Dendritic cell treated with granulocyte-macrophage colony-stimulating factor and Interleukin-4, amounts not matched to agents 40 ng/mL and 50 ng/mL, for 4 days (primary cell): Measurements from ENCODE around the gene JAK1.

ENCODE experiments used
- H3K27ac Mint-ChIP-seq: one replicate; pipeline ENCODE4 v1.8.0; 2022; ENCODE audit warnings: mild to moderate bottlenecking, mixed read lengths
- H3K27me3 Mint-ChIP-seq: one replicate; pipeline ENCODE4 v1.8.0; 2022; ENCODE audit warnings: mild to moderate bottlenecking, mixed read lengths
- H3K36me3 Mint-ChIP-seq: one replicate; pipeline ENCODE4 v1.8.0; 2022; ENCODE audit warnings: low read depth, mixed read lengths
- H3K4me1 Mint-ChIP-seq: one replicate; pipeline ENCODE4 v1.8.0; 2022; ENCODE audit warnings: low read depth, mixed read lengths
- H3K4me3 Mint-ChIP-seq: one replicate; pipeline ENCODE4 v1.8.0; 2022; ENCODE audit warnings: mild to moderate bottlenecking, moderate library complexity, mixed read lengths
- H3K9me3 Mint-ChIP-seq: one replicate; pipeline ENCODE4 v1.8.0; 2022; ENCODE audit warnings: mixed read lengths
- intact Hi-C: fragments of 100-400 bp; cut with micrococcal nuclease; formaldehyde crosslinking; loops from one replicate; pipeline ENCODE4 v1.15.0; 2022

The JAK1 gene

GRCh38 chr1:64986903-64987871, 20.8 kb upstream of the JAK1 start:
- intact Hi-C loops = no loop called here
- no peak overlapping the region for H3K27ac Mint-ChIP-seq
- peaks cover 29% of the 10 kb centered on the region for H3K4me1 Mint-ChIP-seq
- H3K27me3 Mint-ChIP-seq = no peaks in the 10 kb centered on the region
- no peaks in the 10 kb centered on the region for H3K9me3 Mint-ChIP-seq
- no peak overlapping the region for H3K4me3 Mint-ChIP-seq
- H3K36me3 Mint-ChIP-seq = no peaks in the 10 kb centered on the region

DNA sequence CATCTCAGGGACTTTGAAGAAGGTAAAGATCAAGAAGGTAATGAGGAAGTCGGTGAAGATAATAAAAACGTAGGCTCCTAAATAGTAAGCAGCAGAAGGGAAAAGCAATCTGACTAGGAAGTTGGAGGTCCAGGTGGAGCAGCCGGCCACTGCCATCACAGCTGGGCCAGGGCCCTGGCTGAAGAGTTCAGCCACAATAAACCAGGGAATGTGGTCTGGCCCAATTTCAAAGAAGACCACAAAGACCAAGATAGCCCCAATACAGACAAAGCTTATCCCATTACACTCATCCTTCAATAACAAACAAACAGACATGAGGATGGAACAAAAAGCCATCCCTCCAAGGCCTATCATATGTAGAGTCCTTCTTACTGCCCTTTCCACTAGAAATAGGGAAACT, 18.4 kb upstream of the JAK1 start:
- intact Hi-C loops = no loop called here
- H3K27me3 Mint-ChIP-seq = no peaks in the 10 kb centered on the region
- H3K4me3 Mint-ChIP-seq = no peak overlapping the region

DNA sequence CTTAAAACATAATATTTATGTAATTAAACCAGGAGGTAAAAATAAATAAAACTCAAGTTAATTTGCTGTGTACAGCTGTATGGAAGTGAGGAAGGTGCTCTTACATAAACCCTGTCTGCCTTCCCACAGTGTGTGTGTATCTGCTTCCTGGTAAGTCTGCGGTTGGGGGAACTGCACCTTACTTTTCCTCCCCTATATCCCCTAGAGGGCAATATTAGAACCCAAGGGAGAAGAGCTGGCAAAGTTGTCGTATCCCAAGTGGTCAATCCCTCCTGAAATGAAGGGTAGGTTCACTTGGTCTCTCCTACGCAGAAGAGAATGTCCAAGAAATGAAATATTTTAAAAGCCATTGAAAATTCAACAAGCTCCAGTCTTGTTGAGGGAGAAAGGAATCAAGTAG, 17.8 kb upstream of the JAK1 start:
- intact Hi-C loops = no loop called here
- Mint-ChIP-seq H3K4me3 (no peak overlapping the region), H3K9me3 (no peaks in the 10 kb centered on the region), H3K27me3 (no peaks in the 10 kb centered on the region), H3K4me1 (peaks cover 29% of the 10 kb centered on the region), H3K36me3 (no peaks in the 10 kb centered on the region), H3K27ac (no peak overlapping the region)

More for the DNA sequence above, 18.4 kb upstream of the JAK1 start:
- H3K9me3 Mint-ChIP-seq = no peaks in the 10 kb centered on the region
- H3K27ac Mint-ChIP-seq = no peak overlapping the region
- peaks cover 29% of the 10 kb centered on the region for H3K4me1 Mint-ChIP-seq
- no peaks in the 10 kb centered on the region for H3K36me3 Mint-ChIP-seq

GRCh38 chr1:64983110-64983509, 16.8 kb upstream of the JAK1 start:
- no peaks in the 10 kb centered on the region for H3K27me3 Mint-ChIP-seq
- intact Hi-C loops = no loop called here

GRCh38 chr1:64981601-64982533, 15.5 kb upstream of the JAK1 start:
- Mint-ChIP-seq H3K4me3 (no peak overlapping the region), H3K27me3 (no peaks in the 10 kb centered on the region), H3K9me3 (no peaks in the 10 kb centered on the region), H3K36me3 (no peaks in the 10 kb centered on the region), H3K27ac (no peak overlapping the region), H3K4me1 (peaks cover 16% of the 10 kb centered on the region)
- intact Hi-C loops = no loop called here

More at GRCh38 chr1:64983110-64983509, 16.8 kb upstream of the JAK1 start:
- no peak overlapping the region for H3K4me3 Mint-ChIP-seq
- no peaks in the 10 kb centered on the region for H3K9me3 Mint-ChIP-seq
- no peak overlapping the region for H3K27ac Mint-ChIP-seq
- peaks cover 29% of the 10 kb centered on the region for H3K4me1 Mint-ChIP-seq
- H3K36me3 Mint-ChIP-seq = no peaks in the 10 kb centered on the region

- no peak overlapping the region for H3K27ac Mint-ChIP-seq
- no peaks in the 10 kb centered on the region for H3K36me3 Mint-ChIP-seq
- no peak overlapping the region for H3K4me3 Mint-ChIP-seq
- intact Hi-C loops = no loop called here
- no peaks in the 10 kb centered on the region for H3K9me3 Mint-ChIP-seq
- peaks cover 15% of the 10 kb centered on the region for H3K4me1 Mint-ChIP-seq
- no peaks in the 10 kb centered on the region for H3K27me3 Mint-ChIP-seq
These were observed 14.6 kb upstream of the JAK1 start for GRCh38 chr1:64980745-64981600.

GRCh38 chr1:64979358-64979757, 13.0 kb upstream of the JAK1 start:
- Mint-ChIP-seq H3K9me3 (no peaks in the 10 kb centered on the region), H3K4me1 (peaks cover 10% of the 10 kb centered on the region), H3K27me3 (no peaks in the 10 kb centered on the region), H3K4me3 (no peak overlapping the region), H3K27ac (no peak overlapping the region), H3K36me3 (no peaks in the 10 kb centered on the region)
- intact Hi-C loops = no loop called here

DNA sequence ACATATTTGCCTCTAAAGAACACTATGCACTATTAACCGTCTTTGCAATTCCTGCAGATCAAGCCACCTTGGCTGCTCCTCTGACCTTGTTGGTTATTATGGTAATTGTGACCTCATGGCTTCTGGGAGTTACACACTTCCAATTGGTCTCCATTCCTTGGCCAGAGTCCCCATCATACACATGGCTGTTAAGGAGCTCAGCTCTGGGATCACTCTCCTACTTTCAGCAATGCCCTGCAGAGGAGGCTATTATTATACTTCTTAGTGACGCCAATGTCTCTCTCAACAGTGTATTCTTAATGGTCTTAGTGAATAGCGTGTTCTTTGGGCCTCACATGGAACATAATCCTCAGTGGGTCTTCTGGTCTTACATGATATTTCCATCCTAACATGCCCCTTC, 10.0 kb upstream of the JAK1 start:
- Mint-ChIP-seq H3K27ac (no peak overlapping the region), H3K4me3 (no peak overlapping the region), H3K4me1 (peaks cover 9% of the 10 kb centered on the region), H3K9me3 (no peaks in the 10 kb centered on the region), H3K36me3 (no peaks in the 10 kb centered on the region), H3K27me3 (peaks cover 2% of the 10 kb centered on the region)
- intact Hi-C loops = no loop called here

- no peak overlapping the region for H3K4me3 Mint-ChIP-seq
- H3K9me3 Mint-ChIP-seq = no peaks in the 10 kb centered on the region
- H3K27ac Mint-ChIP-seq = no peak overlapping the region
- H3K4me1 Mint-ChIP-seq = peaks cover 9% of the 10 kb centered on the region
- peaks cover 2% of the 10 kb centered on the region for H3K27me3 Mint-ChIP-seq
- intact Hi-C loops = no loop called here
- H3K36me3 Mint-ChIP-seq = no peaks in the 10 kb centered on the region
These were observed 9.4 kb upstream of the JAK1 start for GRCh38 chr1:64975740-64976139.

DNA sequence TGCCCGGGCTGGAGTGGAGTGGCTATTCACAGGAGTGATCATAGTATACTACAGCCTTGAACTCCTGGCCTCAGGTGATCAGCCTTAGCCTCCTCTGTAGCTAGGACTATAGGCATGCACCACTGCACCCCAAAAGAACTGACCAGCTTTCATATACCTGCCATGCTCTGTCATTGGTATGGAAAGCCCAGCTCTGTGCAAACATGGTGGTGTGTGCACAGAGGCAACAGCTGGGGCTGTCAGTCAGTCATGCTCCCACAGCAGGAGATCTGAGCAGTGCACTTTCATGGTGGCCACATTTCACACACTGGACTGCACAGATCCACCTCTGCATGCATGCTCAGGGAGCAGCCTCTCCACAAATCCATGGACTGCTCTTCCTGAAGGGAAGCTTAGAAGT, 8.8 kb upstream of the JAK1 start:
- Mint-ChIP-seq H3K4me1 (peaks cover 9% of the 10 kb centered on the region), H3K27ac (no peak overlapping the region), H3K4me3 (no peak overlapping the region), H3K27me3 (peaks cover 2% of the 10 kb centered on the region), H3K36me3 (no peaks in the 10 kb centered on the region), H3K9me3 (no peaks in the 10 kb centered on the region)
- intact Hi-C loops = no loop called here

GRCh38 chr1:64974288-64974825, 8.0 kb upstream of the JAK1 start:
- Mint-ChIP-seq H3K4me1 (peaks cover 13% of the 10 kb centered on the region), H3K27ac (no peak overlapping the region), H3K4me3 (no peak overlapping the region), H3K27me3 (peaks cover 2% of the 10 kb centered on the region), H3K9me3 (no peaks in the 10 kb centered on the region), H3K36me3 (no peaks in the 10 kb centered on the region)
- intact Hi-C loops = no loop called here

GRCh38 chr1:64973061-64973647, 6.8 kb upstream of the JAK1 start:
- Mint-ChIP-seq H3K27me3 (peaks cover 3% of the 10 kb centered on the region), H3K36me3 (no peaks in the 10 kb centered on the region), H3K27ac (no peak overlapping the region), H3K4me1 (peaks cover 14% of the 10 kb centered on the region), H3K9me3 (no peaks in the 10 kb centered on the region), H3K4me3 (no peak overlapping the region)
- intact Hi-C loops = no loop called here
